GM21423 (cell line): Measurements from ENCODE around the gene HS3ST6.
"Not testable (repeated sequence)": the region's sequence is repeated elsewhere in the genome, so short reads cannot be mapped to it uniquely, and the experiment has no call there.

Experiments
- ATAC-seq: cut with Tn5 transposase; IDR thresholded peaks from one replicate; pipeline ENCODE4 v1.9.1; 2021; ENCODE audit warnings: mild to moderate bottlenecking, moderate library complexity; ENCODE audit not compliant: unreplicated experiment

The HS3ST6 gene

GRCh38 chr16:1929578-1930337 lies 11.5 kb upstream of the HS3ST6 start:
- peak; percentile 82 for ATAC-seq

- no peak for ATAC-seq
These were observed 10.9 kb upstream of the HS3ST6 start for GRCh38 chr16:1929105-1929504.

GRCh38 chr16:1926271-1926670 lies 8.1 kb upstream of the HS3ST6 start:
- no peak for ATAC-seq

GRCh38 chr16:1924095-1924494 lies 5.9 kb upstream of the HS3ST6 start:
- no peak for ATAC-seq

- no peak for ATAC-seq
These were observed 5.3 kb upstream of the HS3ST6 start for GRCh38 chr16:1923299-1924034.

- no peak for ATAC-seq
These were observed 4.1 kb upstream of the HS3ST6 start for GRCh38 chr16:1922357-1922756.

DNA sequence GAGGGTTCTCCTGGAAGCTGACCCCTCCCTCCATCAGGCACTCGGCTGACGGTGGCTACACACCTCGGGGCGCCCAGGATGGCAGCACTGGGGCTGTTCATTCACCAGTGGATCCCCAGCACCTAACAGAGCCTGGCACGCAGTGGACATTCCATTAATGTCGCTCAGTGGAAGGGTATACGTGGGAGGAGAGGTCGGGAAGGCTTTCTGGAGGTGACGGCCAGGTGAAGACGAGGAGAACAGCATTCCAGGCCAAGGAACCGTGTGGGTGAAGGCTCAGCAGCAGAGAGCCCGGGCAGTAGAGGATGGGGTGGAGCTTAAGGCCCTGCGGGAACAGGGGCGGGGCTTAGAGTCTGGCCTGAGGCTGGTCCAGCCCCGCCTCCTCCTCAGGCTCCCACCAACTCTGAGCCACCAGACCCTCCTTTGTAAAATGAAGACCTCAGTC lies 2.5 kb upstream of the HS3ST6 start:
- no peak for ATAC-seq

DNA sequence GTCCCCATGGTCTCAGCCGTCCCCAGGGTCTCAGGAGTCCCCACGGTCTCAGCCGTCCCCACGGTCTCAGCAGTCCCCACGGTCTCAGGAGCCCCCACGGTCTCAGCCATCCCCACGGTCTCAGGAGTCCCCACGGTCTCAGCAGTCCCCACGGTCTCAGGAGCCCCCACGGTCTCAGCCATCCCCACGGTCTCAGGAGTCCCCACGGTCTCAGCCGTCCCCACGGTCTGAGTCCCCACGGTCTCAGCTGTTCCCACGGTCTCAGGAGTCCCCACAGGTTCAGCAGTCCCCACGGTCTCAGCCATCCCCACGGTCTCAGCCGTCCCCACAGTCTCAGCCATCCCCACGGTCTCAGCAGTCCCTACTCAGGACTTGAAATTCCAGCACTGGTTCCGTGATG lies 1.9 kb upstream of the HS3ST6 start:
- ATAC-seq, result not testable (repeated sequence)

DNA sequence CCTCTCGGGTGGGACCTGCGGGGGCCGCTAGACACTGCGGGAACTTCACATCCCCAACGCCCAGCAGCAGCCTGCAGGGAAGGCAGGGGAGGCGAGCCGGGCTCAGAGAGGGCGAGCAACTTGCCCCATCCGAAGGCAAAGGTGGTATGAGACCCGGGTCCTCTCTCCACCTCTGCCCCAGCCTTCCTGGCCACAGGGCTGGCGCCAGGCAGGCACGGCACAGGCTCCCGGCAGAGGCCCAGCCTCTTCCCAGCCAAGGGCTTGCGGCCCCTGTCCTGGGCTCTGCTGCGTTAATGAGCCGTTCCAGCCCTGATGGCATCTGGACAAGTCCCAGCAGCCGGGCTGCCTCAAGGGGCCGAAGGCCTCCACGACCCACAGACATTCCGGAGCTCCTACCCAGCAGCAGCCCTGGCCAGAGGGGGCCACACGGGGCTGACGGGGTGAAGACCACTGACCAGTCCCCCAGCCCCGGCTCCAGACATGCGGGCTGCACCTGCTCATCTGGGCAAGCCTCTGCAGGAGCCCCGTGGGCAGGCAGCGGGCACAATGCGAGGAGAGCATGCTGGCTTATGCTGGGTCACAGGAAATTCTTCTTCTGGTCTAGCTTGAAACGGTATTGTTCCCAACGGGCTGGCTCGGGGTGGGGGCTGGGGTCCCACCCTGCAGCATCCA lies 1.2 kb upstream of the HS3ST6 start:
- no peak for ATAC-seq

- no peak for ATAC-seq
These were observed 407 bp downstream of the HS3ST6 start for GRCh38 chr16:1917665-1918350.

DNA sequence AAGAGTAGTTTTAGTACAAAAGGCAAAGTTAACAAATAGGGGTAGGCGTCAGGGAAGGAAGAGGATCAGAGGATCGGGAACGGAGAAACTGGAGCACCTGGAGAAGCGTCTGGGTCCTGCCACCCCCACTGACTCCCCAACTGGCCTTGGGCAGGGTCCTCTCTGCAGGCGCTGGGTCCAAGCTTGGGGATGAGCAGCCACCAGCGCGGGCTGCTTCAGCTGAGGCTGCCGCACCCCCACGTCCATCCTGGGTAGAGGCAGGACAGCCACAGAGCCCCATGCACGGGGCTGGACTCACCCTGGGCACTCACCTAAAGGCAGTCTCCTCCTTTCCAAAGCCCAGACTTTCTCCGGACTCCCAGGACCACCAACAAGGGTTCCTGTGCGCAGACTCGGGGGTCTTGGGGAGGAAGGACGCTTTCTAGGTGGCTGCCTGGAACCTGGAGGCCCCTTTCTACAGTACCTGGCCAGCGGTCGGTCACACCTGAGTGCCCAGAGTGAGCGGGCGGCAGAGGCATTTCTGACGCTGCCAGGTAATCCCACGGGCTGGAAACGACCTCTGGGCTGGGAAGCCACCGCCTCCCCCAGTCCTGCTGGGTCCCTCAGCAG lies 1.1 kb downstream of the HS3ST6 start:
- no peak for ATAC-seq

- ATAC-seq, result no peak
These were observed 1.6 kb downstream of the HS3ST6 start for GRCh38 chr16:1916640-1916990.

DNA sequence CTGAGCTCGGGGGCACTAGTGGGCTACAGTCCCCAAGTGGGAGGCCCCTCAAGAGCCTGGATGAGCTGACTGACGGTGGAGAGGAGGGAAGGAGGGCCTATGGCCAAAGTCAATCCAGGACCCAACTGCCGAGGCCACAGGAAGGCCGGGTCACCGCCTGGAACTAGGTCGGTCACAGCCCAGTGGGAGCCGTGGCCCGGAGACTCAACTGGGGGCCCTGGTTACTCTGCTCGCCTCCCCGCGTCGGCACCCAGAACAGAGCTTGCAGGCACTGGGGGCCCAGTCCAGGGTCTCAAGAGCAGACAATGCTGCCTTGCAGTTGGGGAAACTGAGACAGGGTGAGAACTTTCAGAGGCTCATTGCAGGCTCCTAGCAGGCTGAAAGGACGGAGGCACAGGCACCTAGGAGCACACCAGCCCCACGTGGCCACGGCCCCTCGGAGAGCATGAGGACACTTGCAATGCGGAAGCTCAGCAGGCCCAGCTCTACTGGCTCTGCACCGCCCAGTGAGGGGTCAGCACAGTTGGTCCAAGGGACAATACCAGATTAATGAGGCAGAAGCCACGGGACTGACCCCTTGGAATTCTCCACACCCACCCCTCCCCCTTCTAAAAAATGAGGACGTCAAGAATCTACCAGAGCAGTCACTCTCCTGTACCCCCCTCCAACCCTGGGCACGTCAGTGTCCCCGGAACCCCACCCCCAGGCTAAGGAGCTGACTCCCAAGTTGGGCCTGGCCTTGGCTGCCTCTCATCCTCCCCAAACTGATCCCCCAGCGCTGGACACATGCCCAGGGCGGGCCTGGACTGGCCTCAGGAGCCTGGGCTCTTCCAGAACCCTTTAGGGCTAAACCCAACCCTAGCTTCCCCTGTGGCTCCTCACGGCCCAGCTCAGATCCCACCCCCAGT lies 2.2 kb downstream of the HS3ST6 start:
- no peak for ATAC-seq

- ATAC-seq, result no peak
These were observed 3.2 kb downstream of the HS3ST6 start for GRCh38 chr16:1914988-1915387.

GRCh38 chr16:1914084-1914608 lies 4.1 kb downstream of the HS3ST6 start:
- ATAC-seq, result no peak

- no peak for ATAC-seq
These were observed 4.7 kb downstream of the HS3ST6 start for GRCh38 chr16:1913327-1914083.

GRCh38 chr16:1912215-1912543 lies 6.0 kb downstream of the HS3ST6 start:
- no peak for ATAC-seq

DNA sequence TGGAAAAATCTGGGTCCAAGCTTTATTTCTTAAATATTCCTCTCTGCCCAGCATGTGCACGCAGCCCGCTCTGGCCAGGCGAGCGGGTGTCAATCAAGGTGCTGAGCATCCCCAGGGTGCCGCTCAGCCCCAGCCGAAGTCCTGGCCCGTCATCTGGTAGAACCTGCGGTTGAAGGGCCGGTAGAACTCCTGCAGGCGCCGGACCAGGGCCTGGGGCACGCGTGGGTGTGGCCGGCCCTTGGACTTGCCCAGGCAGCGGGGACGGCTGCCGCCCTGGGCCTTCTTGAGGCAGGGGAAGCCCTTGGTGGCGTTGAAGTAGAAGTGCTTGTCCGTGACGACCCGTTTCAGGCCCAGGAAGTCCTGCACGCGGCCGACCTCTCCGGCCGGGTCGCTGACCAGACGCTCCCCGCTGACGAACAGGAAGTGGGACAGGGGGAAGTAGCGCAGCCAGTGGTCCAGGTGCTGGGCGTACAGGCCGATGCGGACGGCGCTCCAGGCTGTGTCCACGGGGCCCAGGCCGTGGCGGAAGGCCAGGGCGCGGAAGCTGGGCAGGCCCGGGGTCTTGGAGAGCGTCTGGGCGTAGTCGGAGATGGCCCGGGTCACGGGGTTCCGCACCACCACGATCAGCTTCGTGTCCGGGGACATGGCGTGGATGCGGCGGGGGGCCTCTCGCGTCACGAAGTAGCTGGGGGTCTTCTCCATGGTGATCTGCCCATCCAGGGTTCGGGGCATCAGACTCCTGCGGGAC lies 6.6 kb downstream of the HS3ST6 start:
- no peak for ATAC-seq
